HG03469 (cell line): Measurements from ENCODE around the gene PLEKHG7.
"Not testable (repeated sequence)": the region's sequence is repeated elsewhere in the genome, so short reads cannot be mapped to it uniquely, and the experiment has no call there.

Source experiments
- ATAC-seq: cut with Tn5 transposase; IDR thresholded peaks from one replicate; pipeline ENCODE4 v1.9.1; 2021; ENCODE audit warnings: mild to moderate bottlenecking, moderate library complexity, moderate number of reproducible peaks; ENCODE audit not compliant: unreplicated experiment

The PLEKHG7 gene, protein sequence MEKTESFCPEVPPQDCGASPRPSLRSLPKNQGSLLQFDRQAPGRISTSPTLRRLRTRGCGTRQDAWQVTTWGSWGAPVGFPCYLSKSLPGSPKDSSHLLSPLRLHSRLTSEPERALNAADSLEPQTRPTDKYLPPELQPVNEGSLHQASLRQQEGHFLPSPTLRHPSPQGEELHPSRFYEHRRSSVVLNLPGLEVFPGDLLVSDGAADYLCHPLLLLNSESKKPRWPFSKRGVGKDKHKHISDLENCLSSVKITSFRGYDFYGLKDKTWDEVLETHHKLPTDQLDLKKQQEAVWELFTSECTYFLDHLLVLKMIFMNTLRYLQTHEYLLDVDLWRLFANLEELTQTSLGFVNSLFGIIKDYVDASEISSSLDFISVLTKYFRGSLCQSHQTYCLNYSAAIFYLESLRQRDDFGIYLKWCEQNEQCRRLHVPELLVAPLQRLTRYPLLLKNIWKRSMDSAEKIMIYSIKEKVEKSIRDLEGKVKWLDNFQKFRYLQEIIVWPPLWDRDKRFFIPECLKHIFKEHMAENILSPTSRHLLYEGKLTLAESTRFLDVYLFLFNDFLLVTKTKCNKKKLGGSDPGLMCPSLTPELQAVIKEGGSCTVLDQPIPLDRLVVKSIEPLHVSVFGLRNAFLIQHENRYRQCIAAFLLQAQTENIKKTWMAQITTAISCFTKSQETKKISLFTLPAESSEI

DNA sequence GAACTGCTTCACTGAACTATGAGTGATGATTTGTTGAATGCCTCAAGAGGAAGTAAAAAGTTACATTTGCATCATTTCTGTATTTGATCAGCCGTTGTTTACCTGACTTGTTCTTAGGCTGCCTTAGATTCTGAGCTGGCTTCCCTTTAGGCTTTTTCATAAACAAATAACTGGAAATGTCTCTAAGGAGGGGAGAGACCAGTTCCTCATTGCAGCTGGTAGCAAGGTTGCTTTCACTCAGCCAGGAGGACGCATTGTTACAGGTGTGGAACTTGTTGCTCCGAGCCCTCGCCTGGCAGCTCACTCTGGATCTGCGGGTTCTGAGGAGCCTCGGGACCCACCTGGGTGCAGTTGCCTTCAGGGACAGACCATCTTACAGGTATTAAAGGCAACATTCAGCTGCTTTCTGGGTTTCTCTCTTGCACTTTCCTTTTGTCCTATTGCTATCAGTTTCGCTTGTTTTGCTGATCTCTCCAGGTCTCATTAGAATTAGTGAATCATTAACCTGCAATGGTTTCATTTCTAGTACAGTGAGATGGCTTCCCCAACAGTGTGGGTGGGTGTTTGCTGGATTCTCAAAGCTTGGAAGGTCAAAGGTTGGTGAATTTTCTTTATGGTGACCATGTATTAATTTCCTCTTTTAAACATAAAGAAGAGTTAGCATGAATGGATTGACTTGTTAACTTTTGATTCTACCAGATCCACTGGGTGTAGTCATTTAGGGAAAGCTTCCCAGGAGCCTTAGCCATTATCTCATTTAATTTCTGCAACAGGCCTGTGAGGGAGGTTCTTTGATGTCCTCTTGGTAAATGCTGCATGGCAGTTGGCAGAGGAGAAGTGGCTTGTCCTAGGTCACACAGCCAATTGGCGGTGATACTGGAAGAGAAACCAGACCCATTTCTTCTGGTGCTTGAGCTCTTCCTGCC, at the start of gene PLEKHG7:
TSS of gene PLEKHG7 (plus strand) at position 236 of the 926 bp plus-strand sequence. CDS start 3,643 bp downstream, outside the sequence.
- ATAC-seq, result peak; percentile 89

DNA sequence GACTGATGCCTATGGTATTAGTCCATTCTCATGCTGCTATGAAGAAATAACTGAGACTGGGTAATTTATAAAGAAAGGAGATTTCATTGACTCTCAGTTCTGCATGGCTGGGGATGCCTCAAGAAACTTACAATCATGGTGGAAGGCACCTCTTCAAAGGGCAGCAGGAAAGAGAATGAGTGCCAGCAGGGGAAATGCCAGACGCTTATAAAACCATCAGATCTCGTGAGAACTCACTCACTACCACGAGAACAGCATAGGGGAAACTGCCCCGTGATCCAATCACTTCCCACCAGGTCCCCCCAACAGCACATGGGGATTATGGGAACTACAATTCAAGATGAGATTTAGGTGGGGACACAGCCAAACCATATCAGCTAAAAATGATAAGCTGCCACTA, 48.5 kb upstream of the PLEKHG7 start:
- ATAC-seq, result not testable (repeated sequence)

DNA sequence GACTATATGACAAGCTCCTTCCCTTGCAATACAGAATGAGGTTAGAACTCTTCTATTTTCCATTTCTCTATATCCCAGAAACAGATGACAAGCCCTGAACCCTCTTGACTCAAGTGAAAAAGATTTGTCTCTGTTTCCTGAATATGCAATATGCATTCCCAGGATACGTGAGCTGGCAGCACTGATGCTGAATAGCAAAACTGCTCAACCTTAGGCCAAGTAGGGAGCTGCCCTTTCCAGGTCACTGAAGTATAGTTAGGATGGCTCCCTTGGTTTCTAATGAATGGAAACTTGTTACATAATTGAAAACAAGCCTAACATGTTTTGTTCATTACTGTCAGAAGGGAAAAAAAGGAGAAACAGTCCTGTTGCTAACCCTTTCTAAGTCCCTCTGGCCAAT, 47.9 kb upstream of the PLEKHG7 start:
- ATAC-seq, result no peak

DNA sequence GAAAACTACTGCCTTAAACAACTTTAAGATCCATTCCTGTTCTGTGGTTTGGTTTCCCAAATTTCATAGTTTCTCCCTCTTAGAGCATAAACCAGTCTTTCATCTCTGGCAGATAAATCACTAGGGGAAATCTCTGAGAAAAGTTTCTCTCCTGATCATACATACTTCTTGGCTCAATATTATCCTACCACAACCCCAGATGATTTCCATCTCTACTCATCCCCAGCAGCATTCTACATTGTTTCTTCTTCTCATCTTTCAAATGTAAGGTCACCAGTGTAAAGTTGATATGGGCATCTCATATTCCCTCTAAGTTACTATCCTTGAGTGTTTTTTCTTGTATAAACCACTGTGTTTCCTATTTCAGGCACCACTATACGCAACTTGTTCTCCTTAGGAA, 45.9 kb upstream of the PLEKHG7 start:
- ATAC-seq, result no peak

DNA sequence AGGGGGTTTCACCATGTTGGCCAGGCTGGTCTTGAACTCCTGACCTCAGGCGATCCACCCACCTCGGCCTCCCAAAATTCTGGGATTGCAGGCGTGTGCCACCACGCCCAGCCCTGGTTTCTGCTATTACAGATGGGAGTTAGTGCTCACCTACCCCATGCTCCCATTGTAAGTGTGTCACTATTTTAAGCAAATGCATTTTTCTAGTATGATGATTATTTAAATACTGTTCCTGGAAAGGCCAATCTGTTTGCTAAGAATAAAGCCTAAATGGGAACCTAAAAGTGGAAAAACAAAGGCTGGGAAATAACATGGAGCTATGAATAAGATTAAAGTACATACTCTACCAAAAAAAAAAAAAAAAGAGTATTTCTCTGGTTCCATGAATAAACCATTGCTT, 45.0 kb upstream of the PLEKHG7 start:
- no peak for ATAC-seq

DNA sequence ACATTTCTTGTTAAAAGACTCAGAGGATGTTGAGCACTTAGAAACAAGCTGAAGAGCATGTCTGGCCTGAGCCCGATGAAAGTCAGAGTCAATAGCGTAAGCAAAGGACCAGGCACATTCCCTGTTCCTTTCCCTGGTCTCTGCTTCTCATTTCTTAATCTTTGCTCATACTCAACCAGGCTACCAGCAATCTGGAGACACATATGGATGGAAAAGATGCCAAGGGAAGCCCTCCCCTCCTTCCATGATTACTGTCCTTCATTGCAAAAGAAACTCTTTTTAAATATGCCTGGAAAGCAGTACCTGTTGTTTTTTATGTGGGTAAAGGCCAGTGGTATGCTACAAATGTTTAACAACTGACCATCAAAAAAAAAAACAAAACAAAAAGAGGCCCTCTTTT, 44.2 kb upstream of the PLEKHG7 start:
- ATAC-seq, result no peak

DNA sequence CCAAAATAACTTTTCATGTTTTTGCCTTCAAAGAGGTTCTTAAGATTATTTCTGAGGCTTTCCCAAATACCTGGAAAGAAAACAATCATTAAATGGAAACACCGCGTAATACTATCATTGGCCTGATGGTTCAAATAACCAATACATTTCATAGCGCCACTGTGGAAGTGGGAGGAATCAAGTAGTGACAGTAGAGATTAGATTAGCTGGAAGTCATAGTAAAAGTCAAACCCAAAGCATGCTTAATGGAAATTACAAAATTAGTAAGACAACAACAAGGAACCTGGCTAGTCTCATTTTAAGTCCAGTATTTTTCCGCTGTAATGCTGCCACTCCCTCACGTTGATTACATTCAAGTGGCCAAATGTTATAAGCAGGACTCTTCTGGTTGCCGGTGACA, 41.5 kb upstream of the PLEKHG7 start:
- no peak for ATAC-seq

DNA sequence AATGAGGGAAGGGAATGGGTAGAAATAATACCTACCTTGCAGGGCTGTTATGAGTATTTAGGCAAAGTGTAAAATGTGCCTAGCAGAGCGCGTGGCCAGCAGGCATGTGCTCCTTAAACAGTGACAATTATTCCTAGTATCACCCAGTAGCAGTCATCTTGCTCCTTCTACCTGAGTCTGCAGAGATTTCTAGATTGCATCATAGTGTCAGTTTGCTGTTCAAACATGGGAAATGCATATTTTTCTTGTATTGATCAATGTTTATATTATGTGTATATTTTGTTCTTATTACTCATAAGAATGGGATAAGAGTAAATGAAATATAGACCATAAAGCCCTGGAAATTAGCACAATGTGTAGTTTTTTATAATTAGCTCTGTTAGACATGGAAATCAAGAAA, 37.3 kb upstream of the PLEKHG7 start:
- no peak for ATAC-seq

DNA sequence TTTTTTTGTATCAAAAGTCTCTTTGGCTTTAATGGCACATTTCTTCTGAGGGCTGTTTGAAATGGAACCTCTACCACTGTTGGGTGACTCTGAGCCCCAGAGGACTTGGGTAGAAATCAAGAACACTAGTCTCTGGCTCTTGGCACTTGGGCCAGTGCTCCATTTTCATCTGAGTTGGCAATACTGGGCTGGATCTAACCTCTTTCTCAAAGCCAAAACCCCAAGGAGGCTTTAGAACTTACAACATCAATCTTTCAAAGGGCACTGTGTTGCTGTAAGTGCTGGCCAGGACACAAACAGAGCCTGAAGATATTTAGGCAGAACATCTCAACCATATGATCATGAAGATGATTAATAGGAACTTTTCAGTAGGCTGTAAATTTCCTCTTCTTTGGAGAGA, 34.0 kb upstream of the PLEKHG7 start:
- ATAC-seq, result no peak

DNA sequence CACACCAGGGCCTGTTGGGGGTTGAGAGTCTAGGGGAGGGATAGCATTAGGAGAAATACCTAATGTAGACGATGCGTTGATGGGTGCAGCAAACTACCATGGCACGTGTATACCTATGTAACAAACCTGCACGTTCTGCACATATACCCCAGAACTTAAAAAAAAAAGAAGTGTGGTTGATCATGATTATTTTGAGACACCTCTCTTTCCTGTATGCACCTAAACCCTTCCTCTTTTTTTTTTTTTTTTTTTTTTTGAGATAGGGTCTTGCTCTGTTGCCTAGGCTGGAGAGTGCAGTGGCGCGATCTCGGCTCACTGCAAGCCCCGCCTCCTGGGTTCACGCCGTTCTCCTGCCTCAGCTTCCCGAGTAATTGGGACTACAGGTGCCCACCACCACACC, 31.3 kb upstream of the PLEKHG7 start:
- ATAC-seq, result not testable (repeated sequence)

DNA sequence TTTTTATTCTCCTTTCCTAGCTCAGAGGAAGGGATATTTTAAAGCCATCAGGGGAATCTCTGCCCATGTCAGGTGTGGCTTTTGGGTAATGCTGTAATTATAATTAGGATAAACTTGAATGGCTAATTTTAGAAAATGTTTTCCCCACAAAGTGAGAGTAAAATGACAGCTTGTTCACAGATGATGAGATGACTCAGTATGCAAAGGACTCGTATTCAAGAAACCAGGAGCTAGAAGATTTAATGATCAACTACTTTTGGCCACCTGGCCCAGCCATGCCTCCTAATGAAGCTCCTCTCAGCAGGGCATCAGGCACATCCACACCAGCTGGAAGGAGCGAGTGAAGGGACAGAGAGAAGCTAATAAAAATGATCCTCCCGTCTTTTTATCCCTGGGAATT, 29.0 kb upstream of the PLEKHG7 start:
- ATAC-seq, result peak; percentile 41

DNA sequence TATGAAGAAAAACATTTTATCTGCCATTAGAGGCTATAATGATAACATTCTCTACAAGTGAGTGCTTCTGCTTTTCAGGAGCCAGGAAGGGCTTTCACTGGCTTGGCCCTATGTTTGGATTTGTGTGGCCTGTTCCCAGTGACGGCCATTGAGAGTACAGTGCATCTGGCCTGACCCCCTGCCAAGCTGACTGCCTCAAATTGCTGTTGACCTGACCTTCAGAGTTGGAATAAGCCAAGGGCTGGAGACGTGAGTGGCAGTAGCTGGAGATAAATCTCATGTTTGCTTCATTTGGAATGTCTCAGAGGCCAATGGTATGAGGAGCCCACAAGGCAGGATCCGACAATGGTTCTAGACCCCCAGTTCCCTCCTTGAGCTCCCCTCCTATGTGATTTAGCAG, 28.3 kb upstream of the PLEKHG7 start:
- ATAC-seq, result no peak

DNA sequence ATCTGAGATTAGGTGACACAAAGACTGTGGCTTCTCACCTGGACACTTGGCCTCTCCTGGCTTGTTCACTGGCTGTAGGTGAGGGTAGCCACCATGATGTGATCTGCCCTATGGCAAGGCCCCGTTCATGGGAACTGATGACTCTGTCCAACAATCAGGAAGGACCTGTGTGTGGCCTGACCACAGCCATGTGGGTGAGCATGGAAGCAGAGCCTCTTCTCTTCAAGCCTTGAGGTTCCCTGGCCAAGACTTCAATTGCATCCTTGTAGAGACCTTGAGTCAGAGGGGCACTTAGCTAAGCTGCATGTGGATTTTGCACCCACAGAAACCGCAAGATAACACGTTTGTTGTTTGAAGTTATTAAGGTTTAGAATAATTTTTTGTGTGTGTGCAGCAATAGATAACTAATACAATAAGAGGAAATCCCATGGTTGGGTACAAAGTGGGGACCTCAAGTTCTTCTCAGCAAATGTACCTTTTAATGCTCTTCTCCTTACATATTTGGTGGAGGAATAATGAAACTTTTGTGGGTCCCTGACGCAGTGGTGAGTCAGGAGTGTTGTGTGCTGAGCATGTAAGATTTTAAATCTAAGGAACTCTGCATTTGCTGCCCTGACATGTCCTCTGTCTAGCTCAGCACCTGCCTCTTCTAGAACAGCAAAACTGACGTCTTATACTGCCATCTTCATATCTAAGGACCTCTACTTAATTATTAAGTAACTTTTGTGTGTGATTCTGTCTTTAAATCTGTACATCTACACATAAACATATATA, 27.5 kb upstream of the PLEKHG7 start:
- no peak for ATAC-seq

DNA sequence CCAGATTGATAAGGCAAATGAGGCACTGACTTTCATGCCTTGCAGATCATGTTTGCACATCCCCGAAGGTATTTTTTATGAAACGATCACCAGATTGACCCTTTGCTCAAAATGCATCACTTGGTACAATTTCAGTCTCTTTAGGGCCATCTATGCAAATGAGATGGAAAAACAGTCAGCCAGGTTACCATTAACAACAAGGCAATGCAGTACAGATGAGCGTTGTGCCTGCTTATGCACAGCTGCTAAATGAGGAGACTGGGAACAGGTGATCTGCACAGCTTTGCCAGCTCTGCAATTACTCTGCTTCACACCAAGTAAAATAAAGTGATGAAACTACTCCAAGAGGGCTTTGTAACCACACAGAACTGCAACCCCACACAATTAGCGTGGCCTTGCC, 26.1 kb upstream of the PLEKHG7 start:
- ATAC-seq, result no peak

DNA sequence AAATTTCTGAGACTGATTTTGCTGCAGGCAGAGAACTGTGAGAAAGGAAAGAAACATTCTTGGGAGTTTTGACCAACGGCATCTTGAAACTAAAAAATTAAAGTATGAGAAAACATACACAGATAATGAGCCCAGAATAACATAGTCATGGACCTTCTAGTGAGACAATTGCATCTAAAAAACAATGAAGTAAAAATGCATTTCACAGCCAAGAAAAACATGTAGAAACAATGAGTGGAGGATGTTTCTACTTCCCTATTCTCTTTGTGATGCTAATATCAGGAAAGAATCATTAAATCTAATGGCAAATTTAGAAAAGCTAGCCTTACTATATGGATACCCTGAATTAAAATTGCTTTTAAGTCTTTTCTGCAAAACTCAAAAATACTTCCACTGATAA, 12.2 kb upstream of the PLEKHG7 start:
- ATAC-seq, result no peak

DNA sequence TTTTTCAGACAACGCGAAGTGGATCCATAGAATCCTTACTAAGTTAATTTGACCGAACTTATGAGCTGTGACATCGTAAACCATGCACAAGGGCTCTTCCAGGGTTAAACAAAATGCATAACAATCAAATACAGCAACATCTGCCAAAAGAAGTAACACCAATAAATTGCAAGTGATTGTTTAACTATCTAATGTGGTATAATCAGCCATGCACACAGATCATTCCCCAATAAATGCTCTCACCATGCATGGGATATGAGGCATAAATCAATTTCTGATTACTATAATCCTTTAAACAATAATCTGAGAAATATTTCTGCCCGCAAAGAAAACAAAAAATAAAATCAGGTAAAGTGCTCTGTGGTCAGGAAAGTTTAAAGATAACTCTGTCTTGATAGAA, 7.7 kb upstream of the PLEKHG7 start:
- no peak for ATAC-seq

DNA sequence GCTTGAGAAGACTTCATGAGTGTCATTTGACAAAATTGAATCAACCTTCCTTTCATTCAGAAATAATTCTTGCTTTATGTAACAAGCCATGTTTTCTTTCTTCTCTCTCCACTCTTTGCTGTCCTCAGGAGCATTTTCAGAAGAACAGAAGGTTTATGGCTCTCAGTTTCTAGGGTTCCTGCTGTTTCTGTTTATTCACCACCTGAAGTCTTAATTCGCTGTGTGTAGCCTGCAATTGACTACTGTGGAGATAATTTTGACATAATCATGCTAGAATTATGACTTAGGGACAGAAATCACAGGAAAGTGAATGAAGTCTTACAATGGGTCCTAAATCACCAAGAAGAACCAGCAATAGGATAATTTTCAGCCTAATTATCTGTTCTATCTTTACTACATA, 7.2 kb upstream of the PLEKHG7 start:
- ATAC-seq, result no peak

DNA sequence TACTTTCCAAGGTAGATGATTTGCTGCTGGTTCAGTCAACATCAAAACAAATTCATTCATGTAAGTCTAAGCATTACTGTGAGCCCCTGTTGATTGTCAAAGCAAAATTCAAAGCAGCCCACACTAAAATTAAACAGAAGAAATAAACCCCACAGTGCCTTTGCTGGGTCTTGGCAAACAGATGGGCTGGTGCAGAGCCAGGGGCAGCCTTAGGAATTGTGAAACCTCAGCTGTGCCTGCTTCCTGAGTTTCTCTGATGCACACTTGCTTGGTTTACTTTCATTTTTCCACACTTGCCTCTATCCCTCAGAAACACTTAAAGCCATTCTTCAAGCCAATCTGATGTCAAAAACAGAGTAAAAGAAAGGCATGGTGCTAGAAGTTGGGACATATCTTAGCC, 6.6 kb upstream of the PLEKHG7 start:
- ATAC-seq, result no peak

DNA sequence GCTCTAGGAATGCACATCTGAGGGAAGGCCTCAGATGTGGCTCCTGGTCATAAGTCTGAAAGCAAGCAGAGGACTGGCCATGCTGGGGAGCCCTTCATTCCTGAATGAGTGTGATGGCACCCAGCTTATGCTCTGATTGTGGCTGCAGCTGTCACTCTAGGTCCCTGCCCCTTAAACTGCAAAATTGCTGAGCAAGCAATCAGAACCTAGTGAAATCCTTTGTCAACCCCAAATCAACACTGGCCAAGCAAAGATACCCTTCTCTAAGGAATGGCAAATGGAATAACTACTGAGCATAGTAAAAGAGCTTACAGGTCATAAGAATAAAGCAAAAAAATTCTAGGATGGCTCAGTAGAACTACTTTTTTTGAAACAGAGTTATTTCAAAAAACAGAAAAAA, 4.3 kb upstream of the PLEKHG7 start:
- ATAC-seq, result no peak

DNA sequence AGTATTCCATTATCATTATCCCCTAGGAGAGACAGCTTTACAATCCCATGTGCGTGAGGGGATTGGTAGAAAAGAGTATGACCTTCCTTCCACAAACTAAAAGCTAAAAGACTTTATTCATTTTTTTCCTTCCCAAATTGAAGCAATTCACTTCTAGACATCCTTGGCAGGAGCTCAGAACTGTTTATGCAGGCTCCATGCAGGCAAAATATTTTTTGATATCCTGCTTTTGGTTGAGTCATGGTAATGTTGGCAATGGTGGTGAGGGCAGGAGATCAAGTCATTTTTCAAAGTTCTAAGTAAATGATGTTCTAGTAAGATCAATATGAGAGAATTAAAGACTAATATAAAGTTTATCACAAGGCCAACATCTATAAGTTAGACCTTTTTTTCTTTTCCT, 1.3 kb upstream of the PLEKHG7 start:
- no peak for ATAC-seq

DNA sequence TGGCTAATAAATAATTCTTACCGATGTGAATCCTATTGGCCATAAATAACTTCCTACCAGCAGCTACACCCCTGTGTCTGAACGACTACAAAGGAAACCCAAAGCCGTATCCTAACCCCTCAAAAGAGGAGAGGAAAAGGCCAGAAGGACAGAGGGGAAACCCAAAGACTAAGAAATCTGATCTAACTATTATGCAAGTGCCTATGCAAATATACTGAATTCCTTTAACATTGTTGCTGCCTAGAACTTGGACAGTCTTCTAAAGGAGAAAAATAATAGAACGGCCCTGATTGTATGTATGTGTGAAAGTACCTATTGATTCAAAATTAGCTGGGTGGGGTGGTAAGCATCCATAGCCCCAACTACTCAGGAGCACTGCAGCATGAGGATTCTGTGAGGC, 997 bp downstream of the PLEKHG7 start:
- ATAC-seq, result no peak
